A204.1 (cell line): ENCODE results near the gene C1QL4.
"Not testable (repeated sequence)": the region's sequence is repeated elsewhere in the genome, so short reads cannot be mapped to it uniquely, and the experiment has no call there.

Experiments
- FAIRE-seq: peaks from 2 replicates; lab custom pipeline; 2012; peaks lifted over from hg19 to GRCh38; lab: Jason Lieb, UNC

C1QL4 gene

GRCh38 chr12:49336645-49337584 lies at the start of gene C1QL4:
Gene C1QL4 (minus strand): TSS chr12:49337188. CDS start chr12:49336477, 711 bp downstream.
- FAIRE-seq = no peak

GRCh38 chr12:49380184-49380583 lies 43.2 kb upstream of the C1QL4 start:
- FAIRE-seq = not testable (repeated sequence)

- no peak for FAIRE-seq
These were observed 40.4 kb upstream of the C1QL4 start for GRCh38 chr12:49377386-49377785.

- no peak for FAIRE-seq
These were observed 38.4 kb upstream of the C1QL4 start for GRCh38 chr12:49375406-49375805.

GRCh38 chr12:49370539-49370938 lies 33.6 kb upstream of the C1QL4 start:
- no peak for FAIRE-seq

- FAIRE-seq = no peak
These were observed 32.6 kb upstream of the C1QL4 start for GRCh38 chr12:49369411-49370145.

- no peak for FAIRE-seq
These were observed 31.2 kb upstream of the C1QL4 start for GRCh38 chr12:49368240-49368600.

GRCh38 chr12:49367381-49368239 lies 30.6 kb upstream of the C1QL4 start, which contains the start of gene SPATS2:
Gene SPATS2 (plus strand): TSS chr12:49367462. CDS start chr12:49461013, 93,551 bp downstream.
- no peak for FAIRE-seq

GRCh38 chr12:49366652-49367380 lies 29.8 kb upstream of the C1QL4 start:
- FAIRE-seq = no peak

GRCh38 chr12:49366096-49366651 lies 29.2 kb upstream of the C1QL4 start:
- FAIRE-seq = no peak

GRCh38 chr12:49365542-49365941 lies 28.6 kb upstream of the C1QL4 start:
- no peak for FAIRE-seq

GRCh38 chr12:49364989-49365388 lies 28.0 kb upstream of the C1QL4 start:
- no peak for FAIRE-seq

GRCh38 chr12:49362077-49362476 lies 25.1 kb upstream of the C1QL4 start:
- no peak for FAIRE-seq

GRCh38 chr12:49359671-49360070 lies 22.7 kb upstream of the C1QL4 start:
- FAIRE-seq = no peak

GRCh38 chr12:49358483-49359141 lies 21.6 kb upstream of the C1QL4 start:
- FAIRE-seq = no peak

GRCh38 chr12:49357103-49357678 lies 20.2 kb upstream of the C1QL4 start:
- FAIRE-seq = peak; percentile 32

- FAIRE-seq = no peak
These were observed 18.9 kb upstream of the C1QL4 start for GRCh38 chr12:49355913-49356312.

- no peak for FAIRE-seq
These were observed 15.4 kb upstream of the C1QL4 start for GRCh38 chr12:49352351-49352750.

- no peak for FAIRE-seq
These were observed 12.3 kb upstream of the C1QL4 start for GRCh38 chr12:49349266-49349665.

- FAIRE-seq = no peak
These were observed 11.8 kb upstream of the C1QL4 start for GRCh38 chr12:49348781-49349180.
